Measurements from ENCODE around the gene AP2A2.
A peak's percentile ranks its signal among the peaks of the same experiment; 100 is the strongest.
"Not testable (repeated sequence)": the region's sequence is repeated elsewhere in the genome, so short reads cannot be mapped to it uniquely, and the experiment has no call there.

AP2A2 gene

DNA sequence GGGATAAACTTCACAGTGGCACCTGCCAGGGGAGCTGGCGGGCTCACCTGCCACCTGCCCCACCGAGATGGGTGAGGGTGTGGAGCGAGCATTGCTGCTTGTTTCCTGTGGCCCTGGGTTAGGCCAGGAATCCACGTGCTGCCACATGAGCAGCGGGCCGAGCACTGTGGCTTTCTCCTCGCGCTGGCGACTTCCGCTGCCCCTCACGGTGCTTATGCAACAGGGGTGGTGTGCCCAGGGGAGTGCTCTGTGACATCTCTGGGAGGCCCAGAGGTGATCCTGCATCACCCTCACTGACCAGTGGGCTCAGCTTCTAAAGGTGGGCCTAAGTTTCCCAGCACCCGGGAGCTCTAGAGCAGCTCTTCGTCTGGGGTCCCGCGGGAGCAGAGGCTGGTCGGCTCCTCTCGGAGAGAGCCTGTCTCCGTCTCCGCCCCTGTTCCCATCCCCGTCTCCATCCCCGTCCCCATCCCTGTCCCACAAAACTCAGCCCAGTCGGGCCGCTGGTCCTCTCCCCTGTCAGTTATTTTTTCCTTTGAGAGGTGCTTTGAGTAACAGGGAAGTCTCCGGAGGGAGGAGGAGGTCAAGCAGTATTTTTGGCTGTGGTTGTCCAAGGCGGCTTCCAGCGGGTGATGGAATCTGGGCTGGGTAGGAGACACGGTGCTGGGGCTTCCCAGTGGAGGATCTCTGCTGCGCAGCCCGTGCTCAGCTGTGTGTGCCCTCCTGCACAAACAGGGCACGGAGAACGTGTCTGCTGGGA is 42.5 kb downstream of the AP2A2 start:
- no peak for DNase-seq (ENCODE audit: low spot score in 2 of 2)
- H3K9me3 Mint-ChIP-seq = no peaks in the 10 kb centered on the region
- no peak overlapping the region for H3K4me3 Mint-ChIP-seq
- H3K27ac Mint-ChIP-seq = no peak overlapping the region
- H3K36me3 Mint-ChIP-seq = peaks cover 41% of the 10 kb centered on the region
- H3K4me1 Mint-ChIP-seq = peaks cover 34% of the 10 kb centered on the region
- no peak for ATAC-seq

DNA sequence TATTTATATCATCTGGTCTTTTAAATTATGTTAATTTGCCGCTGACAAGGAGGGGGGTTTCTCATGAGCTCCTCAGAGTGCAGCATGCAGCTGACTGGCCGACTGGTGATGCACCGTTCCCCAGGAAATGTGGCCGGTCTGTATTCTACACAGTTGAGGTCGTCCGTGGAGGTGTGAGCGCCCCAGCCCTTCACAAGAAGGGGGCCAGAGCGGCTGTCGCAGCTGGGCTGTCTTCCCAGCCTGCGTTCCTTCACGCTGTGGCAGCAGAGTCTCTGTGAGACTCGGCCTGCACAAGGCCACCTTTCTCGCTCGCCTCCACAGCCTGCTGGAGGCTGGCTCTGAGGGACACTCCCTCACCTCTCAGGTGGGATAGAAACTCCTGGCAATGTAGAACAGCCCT is 43.2 kb downstream of the AP2A2 start:
- ATAC-seq = no peak
- peaks cover 41% of the 10 kb centered on the region for H3K4me1 Mint-ChIP-seq
- peaks cover 41% of the 10 kb centered on the region for H3K36me3 Mint-ChIP-seq

DNA sequence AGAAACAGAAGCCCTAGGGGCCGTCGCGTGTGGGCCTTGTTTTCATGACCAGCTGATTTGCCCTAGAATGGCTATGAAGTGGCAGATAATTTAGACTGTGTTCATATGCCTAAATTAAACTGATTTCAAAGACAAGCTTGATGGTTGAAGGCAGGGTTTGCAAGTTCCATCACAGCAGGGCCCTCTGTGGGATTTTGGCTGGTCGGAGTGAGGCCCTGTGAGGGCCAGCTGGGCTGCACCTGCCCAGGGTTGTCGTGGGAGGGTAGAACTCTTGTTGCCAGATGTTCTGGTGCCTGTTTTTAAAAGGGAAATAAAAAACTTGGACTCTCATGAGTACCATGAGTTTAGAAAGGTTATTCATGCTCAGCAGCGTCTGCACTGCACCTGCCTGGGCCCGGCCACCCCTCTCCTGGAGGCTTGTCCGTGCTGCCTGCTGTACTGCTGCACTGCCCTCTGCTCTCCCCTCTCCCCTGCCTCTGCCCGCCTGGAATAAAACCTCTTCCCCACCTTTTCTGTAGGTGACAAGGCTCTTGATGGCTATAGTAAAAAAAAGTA is 44.1 kb downstream of the AP2A2 start:
- DNase-seq (ENCODE audit: low spot score in 2 of 2) (no peak), ATAC-seq (no peak)
- no peaks in the 10 kb centered on the region for H3K9me3 Mint-ChIP-seq
- peak overlapping the region; percentile 7 for H3K4me3 Mint-ChIP-seq
- peaks cover 39% of the 10 kb centered on the region for H3K36me3 Mint-ChIP-seq
- H3K4me1 Mint-ChIP-seq = peaks cover 40% of the 10 kb centered on the region
- peak overlapping the region; percentile 83 for H3K27ac Mint-ChIP-seq

More for the DNA sequence above, 43.2 kb downstream of the AP2A2 start:
- no peak overlapping the region for H3K4me3 Mint-ChIP-seq
- no peak overlapping the region for H3K27ac Mint-ChIP-seq
- H3K9me3 Mint-ChIP-seq = no peaks in the 10 kb centered on the region
- no peak for DNase-seq (ENCODE audit: low spot score in 2 of 2)

DNA sequence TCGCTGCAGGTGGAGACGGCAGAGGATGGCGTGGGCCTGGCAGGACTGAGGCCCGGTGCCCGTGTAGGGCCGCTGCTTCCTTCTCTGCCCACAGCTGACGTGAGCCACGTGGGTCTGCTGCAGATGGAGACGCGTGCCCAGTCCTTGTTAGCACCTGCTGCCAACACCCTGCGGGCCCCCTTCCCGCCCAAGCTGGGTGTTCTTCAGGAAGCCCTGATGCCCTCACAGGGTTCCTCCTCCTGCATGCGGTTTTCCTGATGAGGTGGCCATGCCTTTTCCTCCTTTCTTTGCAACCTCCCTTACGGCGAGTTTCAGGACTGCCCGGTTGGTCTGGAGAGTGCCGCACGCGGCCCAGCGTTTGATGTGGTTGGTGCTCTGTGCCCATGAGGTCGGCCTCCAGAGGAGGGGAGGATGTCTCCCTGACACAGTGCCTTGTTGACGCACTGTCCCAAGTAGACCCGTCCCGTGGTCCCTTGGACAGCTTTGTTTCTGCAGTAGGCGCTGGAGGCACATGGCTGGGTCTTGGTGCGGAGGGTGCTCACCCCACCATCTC is 44.7 kb downstream of the AP2A2 start:
- peaks cover 41% of the 10 kb centered on the region for H3K4me1 Mint-ChIP-seq
- H3K27ac Mint-ChIP-seq = peak overlapping the region; percentile 83
- no peak for DNase-seq (ENCODE audit: low spot score in 2 of 2)
- no peaks in the 10 kb centered on the region for H3K9me3 Mint-ChIP-seq
- peaks cover 42% of the 10 kb centered on the region for H3K36me3 Mint-ChIP-seq
- peak overlapping the region; percentile 7 for H3K4me3 Mint-ChIP-seq
- peak; percentile 61 for ATAC-seq

DNA sequence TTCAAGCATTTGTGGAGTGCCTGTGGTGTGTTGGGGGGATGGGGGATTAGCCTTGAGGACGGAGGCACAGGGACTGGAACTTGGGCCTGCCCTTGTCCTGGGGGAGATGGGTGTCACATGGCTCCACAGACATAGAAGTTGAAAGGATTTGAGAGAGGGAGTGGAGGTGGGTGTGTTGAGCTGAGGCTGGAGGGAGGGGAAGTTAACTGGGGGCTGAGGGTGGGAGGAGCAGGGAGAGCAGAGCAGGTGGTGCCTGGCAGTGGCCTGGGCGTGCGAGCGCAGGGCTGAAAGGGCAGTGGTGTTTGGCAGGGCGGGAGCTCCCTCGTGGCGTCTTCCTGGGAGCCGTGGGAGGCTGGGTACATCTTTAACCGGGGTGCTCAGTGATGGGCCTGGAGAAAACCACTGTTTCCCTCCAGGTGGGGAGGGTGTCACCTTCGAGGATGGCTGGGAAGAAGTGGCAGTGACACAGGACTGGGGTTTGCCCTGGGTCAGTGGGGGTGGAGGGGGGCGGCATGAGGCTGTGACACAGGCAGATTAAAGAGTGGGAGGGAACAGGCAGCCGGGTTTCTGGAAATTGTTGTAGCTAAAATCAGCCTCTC is 45.5 kb downstream of the AP2A2 start:
- peaks cover 42% of the 10 kb centered on the region for H3K36me3 Mint-ChIP-seq
- no peak for ATAC-seq
- H3K4me1 Mint-ChIP-seq = peaks cover 44% of the 10 kb centered on the region
- H3K9me3 Mint-ChIP-seq = no peaks in the 10 kb centered on the region
- peak overlapping the region; percentile 83 for H3K27ac Mint-ChIP-seq
- no peak for DNase-seq (ENCODE audit: low spot score in 2 of 2)
- no peak overlapping the region for H3K4me3 Mint-ChIP-seq

DNA sequence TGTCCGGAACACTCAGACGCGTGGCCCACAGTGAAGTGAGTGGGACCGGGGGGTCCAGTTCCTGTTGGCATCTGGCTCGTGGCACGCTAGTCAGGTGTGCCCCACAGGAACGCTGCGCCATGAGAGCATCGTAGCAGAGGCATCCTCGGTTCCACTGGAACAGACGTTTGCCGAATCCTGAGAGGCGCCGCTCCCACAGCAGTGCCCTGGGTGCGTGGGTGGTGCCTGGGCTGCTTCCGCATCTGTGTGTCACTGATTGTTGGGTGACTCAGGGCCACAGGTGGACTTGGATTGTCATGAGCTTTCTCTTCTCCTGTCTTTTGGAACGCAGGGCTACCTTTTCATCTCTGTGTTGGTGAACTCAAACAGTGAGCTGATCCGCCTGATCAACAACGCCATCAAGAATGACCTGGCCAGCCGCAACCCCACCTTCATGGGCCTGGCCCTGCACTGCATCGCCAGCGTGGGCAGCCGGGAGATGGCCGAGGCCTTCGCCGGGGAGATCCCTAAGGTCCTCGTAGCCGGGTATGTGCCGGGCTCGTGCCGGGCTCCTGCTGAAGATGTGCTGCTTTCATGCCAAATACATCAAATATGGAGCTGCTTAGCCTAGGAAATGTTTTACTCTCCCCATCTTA is 46.2 kb downstream of the AP2A2 start:
- peaks cover 50% of the 10 kb centered on the region for H3K4me1 Mint-ChIP-seq
- ATAC-seq = no peak
- H3K36me3 Mint-ChIP-seq = peaks cover 42% of the 10 kb centered on the region
- no peak for DNase-seq (ENCODE audit: low spot score in 2 of 2)
- no peaks in the 10 kb centered on the region for H3K9me3 Mint-ChIP-seq
- H3K27ac Mint-ChIP-seq = peak overlapping the region; percentile 32
- no peak overlapping the region for H3K4me3 Mint-ChIP-seq

DNA sequence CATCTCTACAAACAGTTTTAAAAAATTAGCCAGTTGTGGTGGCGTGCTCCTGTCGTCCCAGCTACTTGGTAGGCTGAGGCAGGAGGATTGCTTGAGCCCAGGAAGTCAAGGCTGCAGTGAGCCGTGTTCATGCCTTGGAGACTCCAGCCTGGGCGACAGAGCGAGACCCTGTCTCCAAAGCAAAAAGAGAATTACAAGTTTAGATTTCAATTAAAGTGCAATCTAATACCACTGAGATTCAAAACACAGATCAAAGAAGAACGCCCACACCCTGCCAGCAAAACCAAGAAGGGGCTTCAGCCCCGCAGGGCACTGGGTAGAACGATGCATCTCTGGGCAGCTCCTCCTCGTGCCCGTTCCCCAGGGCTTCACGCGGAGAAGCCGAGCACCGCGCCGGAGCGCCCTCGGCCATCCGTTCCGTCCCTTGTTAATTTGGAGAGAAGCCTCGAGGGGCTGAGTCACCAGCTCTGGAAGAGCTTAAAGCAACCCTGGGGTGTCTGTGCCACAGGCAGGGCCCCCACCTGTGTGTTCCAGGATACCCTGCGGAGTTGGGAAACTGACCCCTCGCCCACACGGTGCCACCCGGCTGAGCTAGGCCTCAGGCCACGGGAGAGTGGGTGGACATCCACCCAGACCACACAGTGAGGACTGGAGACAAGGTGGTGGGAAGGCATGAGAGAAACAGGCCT is 47.0 kb downstream of the AP2A2 start:
- Mint-ChIP-seq H3K36me3 (peaks cover 44% of the 10 kb centered on the region), H3K9me3 (no peaks in the 10 kb centered on the region), H3K27ac (peak overlapping the region; percentile 64), H3K4me3 (no peak overlapping the region), H3K4me1 (peaks cover 57% of the 10 kb centered on the region)
- ATAC-seq (no peak), DNase-seq (ENCODE audit: low spot score in 2 of 2) (no peak)

DNA sequence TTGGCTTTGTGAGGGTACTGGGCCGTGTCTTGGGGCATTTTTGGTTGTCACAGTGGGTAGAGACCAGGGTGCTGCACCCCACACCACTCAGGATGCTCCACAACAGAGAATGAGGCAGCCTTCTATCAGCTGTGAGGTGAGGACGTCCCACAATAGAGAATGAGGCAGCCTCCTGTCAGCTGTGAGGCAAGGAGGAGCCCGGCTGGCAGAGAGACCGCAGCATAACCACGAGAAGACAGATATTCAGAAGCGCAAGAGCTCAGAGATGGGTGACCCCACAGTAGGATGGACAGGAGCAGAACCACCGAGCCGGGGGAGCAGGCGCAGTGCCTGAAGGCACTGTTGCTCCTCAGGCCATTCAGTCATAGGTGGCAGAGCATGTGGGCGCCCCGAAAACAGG is 47.6 kb downstream of the AP2A2 start:
- Mint-ChIP-seq H3K36me3 (peaks cover 50% of the 10 kb centered on the region), H3K9me3 (no peaks in the 10 kb centered on the region), H3K27ac (peak overlapping the region; percentile 64), H3K4me3 (no peak overlapping the region), H3K4me1 (peaks cover 57% of the 10 kb centered on the region)
- ATAC-seq = no peak
- DNase-seq (ENCODE audit: low spot score in 2 of 2) = no peak

DNA sequence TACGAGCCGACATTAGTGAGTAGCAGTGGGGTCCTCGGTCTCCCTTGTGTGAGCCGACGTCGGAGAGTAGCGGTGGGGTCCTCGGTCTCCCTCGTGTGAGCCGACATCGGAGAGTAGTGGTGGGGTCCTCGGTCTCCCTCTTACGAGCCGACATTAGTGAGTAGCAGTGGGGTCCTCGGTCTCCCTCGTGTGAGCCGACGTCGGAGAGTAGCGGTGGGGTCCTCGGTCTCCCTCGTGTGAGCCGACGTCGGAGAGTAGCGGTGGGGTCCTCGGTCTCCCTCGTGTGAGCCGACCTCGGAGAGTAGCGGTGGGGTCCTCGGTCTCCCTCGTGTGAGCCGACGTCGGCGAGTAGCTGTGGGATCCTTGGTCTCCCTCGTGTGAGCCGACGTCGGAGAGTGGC is 49.7 kb downstream of the AP2A2 start:
- not testable (repeated sequence) for DNase-seq (ENCODE audit: low spot score in 2 of 2); H3K9me3 Mint-ChIP-seq; H3K4me3 Mint-ChIP-seq; ATAC-seq
- Mint-ChIP-seq H3K4me1 (peaks cover 48% of the 10 kb centered on the region), H3K36me3 (peaks cover 54% of the 10 kb centered on the region), H3K27ac (peak overlapping the region; percentile 84)

DNA sequence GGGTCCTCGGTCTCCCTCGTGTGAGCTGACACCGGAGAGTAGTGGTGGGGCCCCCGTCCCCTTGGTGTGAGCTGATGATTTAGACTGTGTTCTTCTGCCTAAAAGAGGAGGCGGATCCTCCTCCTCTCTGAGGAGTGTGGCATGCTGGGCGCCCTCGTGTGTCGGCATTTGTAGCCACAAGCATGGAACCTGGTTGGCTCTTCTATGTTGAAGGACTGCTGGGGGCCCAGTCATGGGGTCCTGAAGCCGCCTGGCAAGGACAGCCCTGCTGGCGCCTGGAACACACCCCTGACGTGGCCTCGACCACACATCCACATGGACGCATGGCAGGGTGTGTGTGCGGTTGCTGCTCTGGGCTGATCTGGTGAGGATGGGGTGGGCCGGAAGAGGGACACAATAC is 50.2 kb downstream of the AP2A2 start:
- Mint-ChIP-seq H3K27ac (peak overlapping the region; percentile 84), H3K4me1 (peaks cover 46% of the 10 kb centered on the region), H3K9me3 (no peaks in the 10 kb centered on the region), H3K4me3 (no peak overlapping the region), H3K36me3 (peaks cover 52% of the 10 kb centered on the region)
- DNase-seq (ENCODE audit: low spot score in 2 of 2) (no peak), ATAC-seq (no peak)

DNA sequence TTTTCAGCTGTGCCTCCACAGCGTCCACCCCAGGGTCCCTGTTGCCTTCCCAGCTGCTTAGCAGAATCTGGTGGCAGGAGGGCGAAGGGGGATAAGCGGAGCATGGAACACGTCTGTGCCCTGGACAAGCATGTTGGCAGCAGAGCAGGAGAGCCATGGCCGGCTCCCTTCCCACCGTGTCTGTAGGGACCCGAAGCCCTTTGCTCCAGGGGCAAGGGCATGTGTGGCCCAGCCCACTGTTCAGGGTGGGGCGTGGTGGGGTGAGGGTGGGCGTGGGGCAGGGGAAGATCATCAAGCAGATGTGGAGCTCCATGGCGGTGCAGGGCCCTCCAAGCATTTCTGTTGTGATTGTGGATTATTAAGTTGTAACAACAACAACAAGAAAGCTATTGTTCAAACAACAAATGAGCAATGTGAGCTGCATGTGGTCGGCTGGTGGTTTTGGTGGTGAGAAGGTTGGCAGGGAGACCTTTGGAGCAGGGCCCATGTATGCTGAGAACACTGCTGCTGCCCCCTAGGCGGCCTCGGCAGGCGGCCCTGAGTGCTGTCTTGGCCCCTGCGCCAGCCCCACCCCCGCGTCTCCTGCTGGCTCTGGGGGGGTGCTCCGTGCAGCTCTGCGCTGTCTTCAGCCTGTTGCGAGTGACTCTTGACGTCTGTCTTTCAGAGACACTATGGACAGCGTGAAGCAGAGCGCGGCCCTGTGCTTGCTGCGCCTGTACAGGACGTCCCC is 50.9 kb downstream of the AP2A2 start:
- Mint-ChIP-seq H3K9me3 (no peaks in the 10 kb centered on the region), H3K36me3 (peaks cover 53% of the 10 kb centered on the region), H3K4me1 (peaks cover 43% of the 10 kb centered on the region), H3K27ac (peak overlapping the region; percentile 84), H3K4me3 (no peak overlapping the region)
- ATAC-seq (peak; percentile 42), DNase-seq (ENCODE audit: low spot score in 2 of 2) (no peak)

DNA sequence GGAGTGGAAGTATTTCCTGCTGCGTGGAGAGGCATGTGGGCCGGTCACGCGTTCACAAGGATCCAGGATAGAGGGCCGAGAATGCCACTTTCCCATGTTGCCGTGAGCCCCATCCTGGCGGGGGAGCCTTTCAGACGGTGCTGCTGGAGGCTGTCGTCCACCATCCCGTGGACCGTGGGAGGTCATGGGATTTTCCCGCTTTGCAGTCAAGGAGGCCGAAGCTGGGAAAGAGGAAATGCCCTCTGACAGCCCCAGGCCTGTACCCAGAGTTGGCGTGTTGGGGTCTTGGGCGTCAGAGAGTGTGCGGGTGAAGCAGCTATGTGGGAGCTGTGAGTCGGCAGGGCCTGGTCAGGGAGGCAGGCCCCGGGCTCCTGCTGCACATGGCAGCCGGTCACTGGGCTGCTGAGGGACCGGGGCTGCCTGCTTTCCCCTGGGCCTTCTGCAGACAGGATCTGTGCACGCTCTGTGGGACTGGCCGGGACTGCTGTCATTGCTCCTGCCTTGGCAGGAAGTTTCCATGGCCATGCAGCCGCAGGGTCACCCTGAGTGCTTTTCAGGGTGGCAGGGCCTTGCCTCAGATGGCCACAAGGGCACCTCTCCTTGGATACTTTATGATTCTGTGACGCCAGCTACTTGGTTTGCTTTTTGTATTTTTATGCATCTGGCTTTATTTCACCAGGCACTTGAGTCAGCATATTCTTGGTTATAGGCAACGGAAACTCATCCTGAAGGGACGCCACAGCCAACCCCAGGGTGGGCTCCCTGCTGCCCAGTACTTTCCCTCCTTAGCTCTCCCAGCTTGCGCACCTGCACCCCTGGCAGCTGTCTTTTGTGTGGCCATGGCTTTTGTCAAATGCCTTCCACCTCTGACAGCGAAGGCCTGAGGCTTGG is 52.4 kb downstream of the AP2A2 start:
- Mint-ChIP-seq H3K27ac (peak overlapping the region; percentile 20), H3K4me1 (peaks cover 42% of the 10 kb centered on the region), H3K36me3 (peaks cover 56% of the 10 kb centered on the region), H3K9me3 (no peaks in the 10 kb centered on the region), H3K4me3 (no peak overlapping the region)
- ATAC-seq = no peak
- DNase-seq (ENCODE audit: low spot score in 2 of 2) = no peak

DNA sequence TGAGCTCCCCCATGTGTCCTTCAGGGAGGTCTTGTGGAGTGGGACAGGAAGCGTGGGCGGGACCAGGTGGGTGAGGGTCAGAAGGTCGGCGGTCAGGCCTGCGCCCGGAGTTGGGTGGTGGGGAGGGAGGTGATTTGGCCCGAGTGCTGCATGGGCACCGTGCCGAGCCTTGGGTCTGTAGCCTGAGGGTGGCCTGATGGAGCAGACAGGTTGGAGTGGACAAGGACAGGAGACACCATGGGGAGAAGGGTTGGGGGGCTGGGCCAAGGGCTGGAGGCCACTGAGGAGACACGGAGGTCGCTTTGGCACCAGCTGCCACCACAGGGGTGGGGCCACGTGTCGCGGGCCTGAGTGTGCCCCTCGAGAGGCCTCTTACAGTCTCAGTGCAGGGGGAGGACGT is 53.1 kb downstream of the AP2A2 start:
- ATAC-seq (no peak), DNase-seq (ENCODE audit: low spot score in 2 of 2) (no peak)
- Mint-ChIP-seq H3K9me3 (no peaks in the 10 kb centered on the region), H3K4me3 (no peak overlapping the region), H3K27ac (peak overlapping the region; percentile 20), H3K4me1 (peaks cover 35% of the 10 kb centered on the region), H3K36me3 (peaks cover 63% of the 10 kb centered on the region)
